GM18499 (cell line): Measurements from ENCODE around the gene PZP.

Experiments used
- ATAC-seq: cut with Tn5 transposase; IDR thresholded peaks from one replicate; pipeline ENCODE4 v1.9.1; 2021; ENCODE audit warnings: moderate number of reproducible peaks; ENCODE audit not compliant: insufficient read depth, unreplicated experiment

PZP gene

DNA sequence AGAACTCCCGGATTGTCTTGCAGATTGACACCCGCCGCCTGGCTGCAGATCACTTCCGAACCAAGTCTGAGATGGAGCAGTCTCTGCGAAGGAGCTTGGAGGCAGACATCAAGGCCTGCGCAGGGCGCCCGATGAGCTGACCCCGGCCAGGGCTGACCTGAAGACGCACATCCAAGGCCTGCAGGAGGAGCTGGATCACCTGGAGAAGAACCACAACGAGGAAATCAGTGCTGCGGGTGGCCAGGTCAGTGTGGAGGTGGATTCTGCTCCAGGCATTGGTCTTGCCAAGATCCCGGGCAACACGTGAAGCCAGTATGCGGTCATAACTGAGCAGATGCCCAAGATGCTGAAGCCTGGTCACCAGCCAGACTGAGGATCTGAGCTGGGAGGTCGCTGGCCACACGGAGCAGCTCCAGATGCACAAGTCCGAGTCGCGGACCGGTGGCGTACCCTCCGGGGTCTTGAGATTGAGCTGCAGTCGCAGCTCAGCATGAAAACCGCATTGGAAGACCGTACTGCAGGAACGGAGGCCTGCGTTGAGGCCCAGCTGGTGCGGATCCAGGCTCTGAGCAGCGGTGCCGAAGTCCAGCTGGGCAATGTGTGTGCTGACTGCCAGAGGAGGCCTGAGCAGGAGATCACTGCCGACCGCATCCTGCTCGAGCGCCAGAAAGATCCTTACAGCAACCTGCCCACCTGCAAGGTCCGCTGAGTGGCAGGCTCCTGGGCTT lies 80.1 kb downstream of the PZP start:
- ATAC-seq, result no peak

GRCh38 chr12:9127484-9127883 lies 80.7 kb downstream of the PZP start:
- no peak for ATAC-seq

DNA sequence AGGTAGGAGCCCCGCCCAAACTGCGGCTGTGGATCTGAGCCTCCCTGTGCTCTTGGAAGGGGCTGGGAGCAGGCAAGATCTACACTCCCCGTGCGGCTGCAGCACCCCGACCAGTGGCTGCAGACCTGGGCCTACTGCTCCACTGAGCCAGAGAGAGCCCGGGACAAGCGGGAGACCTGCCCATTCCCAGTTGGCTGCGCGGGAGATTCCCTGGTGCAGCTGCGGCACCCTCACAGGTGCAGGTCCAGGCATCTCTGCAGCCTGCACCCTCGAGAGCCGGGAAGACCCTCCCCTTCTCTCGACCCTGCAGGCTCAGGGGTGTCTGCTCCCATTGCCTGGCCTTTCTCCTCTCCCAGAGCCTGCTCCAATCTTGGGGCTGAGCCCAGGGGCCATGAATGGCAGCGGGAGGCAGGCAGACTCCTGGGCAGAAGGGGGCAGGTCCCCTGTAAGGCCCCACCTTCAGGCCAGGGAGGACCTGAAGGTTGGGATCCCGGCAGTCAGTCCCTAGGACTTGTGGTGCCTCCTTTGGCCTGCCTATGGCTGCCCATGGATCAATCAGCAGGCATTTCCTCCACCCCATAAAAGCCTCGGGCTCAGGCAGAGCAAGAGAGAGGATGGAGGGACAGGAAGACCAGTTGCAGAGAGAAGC lies 83.7 kb downstream of the PZP start:
- ATAC-seq, result no peak

DNA sequence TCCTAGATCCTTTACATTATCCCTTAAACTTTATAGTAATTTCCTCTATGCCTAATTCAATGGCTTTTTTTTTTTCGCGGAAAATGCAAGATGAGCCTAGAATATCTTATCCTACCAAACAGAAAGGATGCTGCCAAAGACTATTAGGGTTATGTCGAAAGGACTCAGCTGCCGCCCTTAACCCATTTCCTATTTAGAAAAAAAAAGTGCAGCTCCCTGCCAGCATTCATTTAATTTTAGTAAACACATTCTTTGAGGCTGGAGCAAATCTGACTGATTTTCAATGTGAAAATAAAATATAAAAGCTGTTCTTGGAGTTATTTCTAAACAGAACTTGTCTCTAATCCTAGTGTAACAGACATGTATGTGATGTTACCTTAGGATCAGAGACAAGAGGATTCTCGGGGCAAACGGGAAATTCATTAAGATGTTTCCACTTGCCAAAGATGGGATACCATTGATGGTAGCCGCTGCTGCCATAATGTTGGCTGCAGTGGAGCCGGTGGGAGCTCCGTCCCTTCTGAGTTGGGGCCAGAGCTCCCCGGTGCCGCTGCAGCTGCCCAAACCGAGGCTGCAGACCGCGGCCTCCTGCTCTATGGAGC lies 84.3 kb downstream of the PZP start:
- no peak for ATAC-seq

DNA sequence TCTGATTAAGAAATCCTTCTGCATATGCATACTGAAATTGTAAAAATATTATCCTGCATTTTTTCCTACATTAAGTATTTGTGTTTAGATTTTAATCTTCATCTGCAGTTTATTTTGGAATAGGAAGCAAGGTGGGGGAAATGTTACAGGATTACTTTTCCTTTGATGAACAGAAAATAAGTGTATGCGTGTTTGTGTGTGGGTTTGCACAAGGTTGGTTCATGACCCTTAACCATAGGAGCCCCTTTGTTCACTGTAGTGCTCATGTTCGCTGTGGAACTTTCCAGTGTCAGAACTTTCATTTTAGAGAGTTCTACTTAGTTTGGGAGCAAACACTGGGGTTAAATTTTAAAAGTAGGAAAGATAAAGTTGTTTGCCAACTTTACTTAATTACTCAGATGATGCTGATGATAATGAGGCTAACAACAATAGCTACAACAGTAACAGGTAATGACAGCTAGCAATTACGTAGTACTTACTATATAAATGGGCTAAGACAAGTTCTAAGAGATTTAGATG lies 86.0 kb downstream of the PZP start:
- no peak for ATAC-seq

GRCh38 chr12:9120487-9121184 lies 87.6 kb downstream of the PZP start:
- no peak for ATAC-seq

GRCh38 chr12:9118158-9118557 lies 90.0 kb downstream of the PZP start:
- peak; percentile 55 for ATAC-seq

DNA sequence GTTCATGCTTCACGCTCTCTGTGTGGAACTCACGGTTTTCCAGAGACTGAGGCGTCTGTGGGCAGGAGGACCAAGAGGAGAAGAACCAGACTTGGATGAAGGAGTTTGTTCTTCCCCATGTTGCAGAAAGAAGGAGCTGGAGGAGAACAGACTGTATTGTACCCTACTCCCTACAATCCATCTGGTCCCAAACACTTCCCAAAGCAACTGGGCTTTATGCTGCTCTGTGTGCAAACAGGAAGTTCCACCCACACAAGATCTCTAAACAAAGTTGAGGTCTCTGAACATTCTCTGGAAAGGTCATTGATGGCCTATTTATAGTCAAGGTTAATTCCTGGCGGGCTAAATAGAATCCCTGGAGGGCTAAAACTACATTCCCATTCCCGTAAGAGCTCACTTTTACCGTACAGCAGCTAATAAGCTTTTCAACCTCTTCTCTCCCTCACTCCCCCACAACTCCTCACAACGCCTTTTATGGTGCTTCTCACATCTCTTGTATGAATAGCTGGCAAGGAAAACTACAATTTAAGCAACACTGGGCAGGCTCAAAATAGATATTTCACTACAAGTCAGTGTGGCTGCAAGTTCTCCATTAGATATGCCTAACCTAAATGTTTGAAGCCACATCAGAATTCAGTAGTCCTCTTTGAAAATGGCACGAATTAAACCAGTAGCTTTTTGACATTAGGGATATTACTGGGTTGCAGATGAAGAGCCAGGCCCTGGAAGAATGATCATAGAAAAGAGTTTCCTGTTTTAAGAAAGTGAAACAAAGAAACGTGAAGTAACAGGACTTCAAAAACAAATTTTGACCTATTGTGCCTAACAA lies 92.2 kb downstream of the PZP start, which contains the start of gene A2M:
Gene A2M, minus strand, starts transcription at position 189 of the 829 bp plus-strand sequence. Its CDS starts 70 bp downstream, at position 119.
- no peak for ATAC-seq

- ATAC-seq, result no peak
Measured at GRCh38 chr12:9114946-9115345, 93.2 kb downstream of the PZP start.

- no peak for ATAC-seq
Measured at GRCh38 chr12:9113987-9114309, 94.2 kb downstream of the PZP start.

GRCh38 chr12:9113296-9113986 lies 94.8 kb downstream of the PZP start:
- ATAC-seq, result no peak

- ATAC-seq, result no peak
Measured at GRCh38 chr12:9112076-9112853, 95.9 kb downstream of the PZP start.

GRCh38 chr12:9111525-9111924 lies 96.7 kb downstream of the PZP start:
- no peak for ATAC-seq

DNA sequence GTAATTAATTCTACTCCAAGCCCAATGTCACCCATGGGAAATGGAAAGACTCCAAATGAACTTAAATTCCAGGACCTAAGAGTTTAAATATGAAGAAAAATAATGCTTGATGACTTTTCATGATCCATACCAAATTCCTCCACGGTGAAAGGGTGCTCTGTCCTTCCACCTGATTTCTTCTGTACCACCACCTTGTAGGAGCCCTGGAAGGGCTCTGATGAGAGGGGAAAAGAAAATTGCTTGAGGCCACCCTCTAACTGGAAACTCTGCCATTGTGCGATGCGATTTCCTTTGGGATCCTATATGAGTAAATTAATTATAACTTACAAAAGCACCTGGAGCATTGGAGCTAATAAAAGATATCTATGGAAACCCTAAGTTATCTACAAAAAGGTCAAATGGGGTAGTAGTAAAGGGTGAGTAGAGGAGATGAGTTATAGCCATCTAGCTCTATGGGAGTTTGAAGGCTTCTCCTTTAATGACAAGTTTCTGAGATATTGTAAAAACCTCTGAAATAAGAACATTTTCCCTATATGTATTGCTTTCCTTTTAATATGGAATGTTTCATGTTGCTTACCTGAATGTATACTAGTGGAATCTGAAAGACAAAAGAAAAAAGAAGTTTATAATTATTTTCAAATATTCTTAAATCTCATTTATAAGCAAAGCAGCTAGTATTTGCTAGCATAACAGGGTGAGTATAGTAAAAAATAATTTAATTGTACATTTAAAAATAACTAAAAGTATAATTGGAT lies 98.3 kb downstream of the PZP start:
- no peak for ATAC-seq

- ATAC-seq, result no peak
Measured at GRCh38 chr12:9109213-9109522, 99.0 kb downstream of the PZP start.

DNA sequence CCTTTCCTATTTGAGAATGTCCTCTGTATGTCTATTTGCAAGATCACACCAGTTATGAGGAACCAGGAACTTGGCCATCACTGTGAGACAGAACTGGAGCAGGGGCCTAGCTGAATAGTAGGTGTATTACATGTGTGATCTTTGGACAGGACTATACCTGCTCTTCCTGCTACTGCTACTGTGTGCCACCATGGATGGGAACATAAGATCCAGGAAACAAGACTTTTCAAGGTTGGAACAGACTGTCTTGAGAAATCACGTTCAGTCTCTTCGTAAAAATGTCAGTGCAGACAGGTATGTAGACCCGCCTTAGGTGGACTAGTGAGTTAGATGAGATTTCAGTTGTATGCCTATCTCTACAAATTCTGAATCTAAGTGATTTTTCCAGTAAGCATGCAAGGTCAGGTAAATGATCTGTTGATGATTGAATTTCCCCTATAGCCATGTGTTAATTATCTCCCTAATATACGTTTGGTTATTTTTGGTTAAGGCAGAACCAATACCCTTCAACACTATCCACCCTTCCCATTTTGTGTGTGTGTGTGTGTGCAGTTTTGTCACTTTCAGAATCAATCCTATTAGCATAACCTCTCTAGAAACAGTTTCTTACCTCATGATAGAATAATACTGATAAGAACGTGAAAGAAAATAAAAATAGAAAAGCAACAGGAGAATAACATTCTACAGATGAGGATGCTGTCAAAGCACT lies 99.5 kb downstream of the PZP start:
- no peak for ATAC-seq

- no peak for ATAC-seq
Measured at GRCh38 chr12:9107542-9107873, 100.7 kb downstream of the PZP start.
